HepG2 (cell line): ENCODE data around the gene C11orf54. TPM values are rescaled to one million over a fixed set of nuclear protein-coding genes. Genes with fewer than 3 reads are reported as not detected.

Experiments used
- ATAC-seq: fragments of 200-7000 bp; cut with Tn5 transposase; 3 replicates; pipeline ENCODE4 v1.9.1; 2020; ENCODE audit warnings: mild to moderate bottlenecking, moderate library complexity
- BruUV-seq: library from RNA; stranded (reverse); fragments of 400-500 nt; replicated peaks from 2 replicates; lab custom pipeline; 2021; lab: Mats Ljungman, UMichigan
- CTCF ChIA-PET: fragments of 300-600 bp; formaldehyde crosslinking; extraction: SDS; loops from one replicate; lab custom pipeline; 2021; ENCODE audit warnings: low total read pairs, inconsistent platforms, low intra/inter-chr PET ratio; lab: Yijun Ruan, JAX
- POLR2A ChIA-PET: fragments of 350-600 bp; sonication (Branson Sonifier 250); formaldehyde crosslinking; loops from one replicate; lab custom pipeline; 2020; ENCODE audit warnings: antibody characterized with exemption, inconsistent platforms; lab: Yijun Ruan, JAX
- DNase-seq: peaks from one replicate; pipeline ENCODE4 v3.0.0-alpha.2; 2015; ENCODE audit warnings: low spot score
- FAIRE-seq: peaks from 3 replicates; lab custom pipeline; 2011; peaks lifted over from hg19 to GRCh38; lab: Jason Lieb, UNC
- H2AFZ ChIP-seq: one replicate; pipeline ENCODE4 v1.6.1; 2011; ENCODE audit warnings: low read length, inconsistent platforms
- H3K27ac ChIP-seq: fragments of 300-600 bp; 3 replicates; pipeline ENCODE4 v1.8.0; 2011; ENCODE audit warnings: mixed run types, mild to moderate bottlenecking, mixed read lengths, low read length, inconsistent platforms; ENCODE audit not compliant: insufficient read depth; ENCODE audit errors: extremely low read length
- H3K27me3 ChIP-seq, 2 experiments: fragments of 200-600 bp in 1 of 2; 2 replicates in 1 of 2; 3 replicates in 1 of 2; pipeline versions ENCODE4 v1.6.0 to v1.8.0; 2011; ENCODE audit warnings: low read length in 2 of 2, mild to moderate bottlenecking in 2 of 2, moderate library complexity in 2 of 2, inconsistent platforms in 1 of 2; ENCODE audit not compliant: insufficient read depth in 2 of 2, control insufficient read depth in 1 of 2
- H3K36me3 ChIP-seq, 2 experiments: fragments of 200-600 bp in 1 of 2; replicated peaks in 1 of 2; 2 replicates in 1 of 2; 3 replicates in 1 of 2; pipeline versions ENCODE4 v1.5.1 to v1.8.0; 2011; ENCODE audit warnings: low read length in 2 of 2, inconsistent platforms in 1 of 2; ENCODE audit not compliant: insufficient read depth in 2 of 2, control insufficient read depth in 1 of 2
- H3K4me1 ChIP-seq: 2 replicates; pipeline ENCODE4 v1.5.1; 2012; ENCODE audit warnings: low read length, inconsistent platforms; ENCODE audit not compliant: insufficient read depth
- H3K4me2 ChIP-seq: 2 replicates; pipeline ENCODE4 v1.6.0; 2011; ENCODE audit warnings: low read depth, low read length, inconsistent platforms
- H3K4me3 ChIP-seq, 3 experiments: fragments of 200-600 bp in 1 of 3; sonication (generic), shearing (Covaris generic) in 1 of 3; replicated peaks in 1 of 3; 2 replicates each; pipeline ENCODE4 v1.5.1; 2011 to 2016; ENCODE audit warnings: low read length in 3 of 3, inconsistent platforms in 2 of 3, low read depth in 2 of 3, mild to moderate bottlenecking in 2 of 3, control low read depth in 1 of 3, mixed read lengths in 1 of 3; ENCODE audit not compliant: insufficient read depth in 1 of 3
- H3K79me2 ChIP-seq: one replicate; pipeline ENCODE4 v1.6.1; 2011; ENCODE audit warnings: low read length, inconsistent platforms; ENCODE audit not compliant: insufficient read depth
- H3K9ac ChIP-seq: 2 replicates; pipeline ENCODE4 v1.6.0; 2011; ENCODE audit warnings: mild to moderate bottlenecking, low read depth, low read length, inconsistent platforms; ENCODE audit not compliant: insufficient read depth
- H3K9me3 ChIP-seq: 2 replicates; pipeline ENCODE4 v1.5.1; 2012; ENCODE audit warnings: mild to moderate bottlenecking, low read length
- H4K20me1 ChIP-seq: 2 replicates; pipeline ENCODE4 v1.6.0; 2011; ENCODE audit warnings: inconsistent platforms, mild to moderate bottlenecking, low read length, moderate library complexity; ENCODE audit not compliant: insufficient read depth
- ATF1 ChIP-seq: IDR thresholded peaks from 2 replicates; pipeline ENCODE4 v1.6.1; 2016; ENCODE audit warnings: mild to moderate bottlenecking, control low read depth
- CSRNP1 ChIP-seq: sonication (generic); formaldehyde crosslinking; IDR thresholded peaks from 2 replicates; pipeline ENCODE4 v1.8.1; 2023; ENCODE audit warnings: mild to moderate bottlenecking, missing genetic modification reagents
- GMEB2 ChIP-seq: IDR thresholded peaks from 2 replicates; pipeline ENCODE4 v1.6.1; 2016; ENCODE audit warnings: missing biosample characterization, missing genetic modification reagents, low read depth
- HNRNPUL1 ChIP-seq: fragments of 200-400 bp; formaldehyde crosslinking; IDR thresholded peaks from 2 replicates; pipeline ENCODE4 v1.6.1; 2017; ENCODE audit warnings: low read depth, mild to moderate bottlenecking, low read length, moderate library complexity
- HOXA3 ChIP-seq: sonication (generic); formaldehyde crosslinking; IDR thresholded peaks from 2 replicates; pipeline ENCODE4 v1.5.0; 2020; ENCODE audit warnings: missing genetic modification reagents
- KDM5A ChIP-seq: fragments of 200-600 bp; sonication (generic); IDR thresholded peaks from 2 replicates; pipeline ENCODE4 v1.7.0; 2018; ENCODE audit warnings: antibody characterized with exemption, mild to moderate bottlenecking, low read length, borderline replicate concordance
- MTA3 ChIP-seq: sonication (generic); formaldehyde crosslinking; IDR thresholded peaks from 2 replicates; pipeline ENCODE4 v1.4.0; 2020; ENCODE audit warnings: missing genetic modification reagents
- MXD3 ChIP-seq: IDR thresholded peaks from 2 replicates; pipeline ENCODE4 v1.6.1; 2016; ENCODE audit warnings: mild to moderate bottlenecking, missing biosample characterization, missing genetic modification reagents
- MYPOP ChIP-seq: sonication (generic); formaldehyde crosslinking; IDR thresholded peaks from 2 replicates; pipeline ENCODE4 v1.8.1; 2023; ENCODE audit warnings: mild to moderate bottlenecking, moderate library complexity, missing genetic modification reagents
- ONECUT2 ChIP-seq: sonication (generic); formaldehyde crosslinking; IDR thresholded peaks from 2 replicates; pipeline ENCODE4 v1.4.0; 2020; ENCODE audit warnings: missing genetic modification reagents
- SMAD9 ChIP-seq: sonication (generic); formaldehyde crosslinking; IDR thresholded peaks from 2 replicates; pipeline ENCODE4 v1.5.1; 2020; ENCODE audit warnings: mild to moderate bottlenecking, missing genetic modification reagents
- SMC3 ChIP-seq: IDR thresholded peaks from 2 replicates; pipeline ENCODE4 v1.6.1; 2011; ENCODE audit warnings: low read length, improper control_type of control experiment
- SMYD3 ChIP-seq: sonication (generic); formaldehyde crosslinking; IDR thresholded peaks from 2 replicates; pipeline ENCODE4 v1.8.1; 2023; ENCODE audit warnings: mild to moderate bottlenecking, missing genetic modification reagents
- ZBTB2 ChIP-seq: sonication (generic); formaldehyde crosslinking; IDR thresholded peaks from 2 replicates; pipeline ENCODE4 v1.8.0; 2022; ENCODE audit warnings: low read depth, missing genetic modification reagents
- ZNF235 ChIP-seq: sonication (generic); formaldehyde crosslinking; IDR thresholded peaks from 2 replicates; pipeline ENCODE4 v1.8.1; 2023; ENCODE audit warnings: mild to moderate bottlenecking, missing genetic modification reagents, borderline replicate concordance
- ZNF3 ChIP-seq: IDR thresholded peaks from 2 replicates; pipeline ENCODE4 v1.7.0; 2017; ENCODE audit warnings: inconsistent platforms
- ZNF569 ChIP-seq: sonication (generic); formaldehyde crosslinking; IDR thresholded peaks from 2 replicates; pipeline ENCODE4 v1.5.0; 2020; ENCODE audit warnings: mild to moderate bottlenecking, missing genetic modification reagents, moderate library complexity, borderline replicate concordance
- ZNF629 ChIP-seq: sonication (generic); formaldehyde crosslinking; conservative IDR thresholded peaks from 2 replicates; pipeline ENCODE4 v1.5.0; 2020; ENCODE audit warnings: missing genetic modification reagents
- ZNF7 ChIP-seq: IDR thresholded peaks from 2 replicates; pipeline ENCODE4 v1.6.1; 2016; ENCODE audit warnings: missing biosample characterization, missing genetic modification reagents
- ZNF816 ChIP-seq: sonication (generic); formaldehyde crosslinking; IDR thresholded peaks from 2 replicates; pipeline ENCODE4 v1.8.0; 2022; ENCODE audit warnings: missing genetic modification reagents, mild to moderate bottlenecking, borderline replicate concordance
- WGBS: methylation state at CpG from one replicate; pipeline ENCODE4 v1.1.6; 2017; ENCODE audit warnings: low lambda C conversion rate; 5-methylcytosine and 5-hydroxymethylcytosine counted together
- in situ Hi-C: cut with HindIII; loops from 2 replicates; pipeline ENCODE4 v1.10.0; 2017; ENCODE audit warnings: low pct_unique_long_range_greater_than_20kb; ENCODE audit not compliant: extremely low pct_ligation_motif_present
- intact Hi-C: fragments of 100-400 bp; cut with micrococcal nuclease; formaldehyde crosslinking; loops from one replicate; pipeline ENCODE4 v1.10.0; 2022; ENCODE audit not compliant: unreplicated experiment
- polyA plus RNA-seq, 8 experiments: library from polyadenylated mRNA; depleted of rRNA in 3 of 8; stranded (reverse) in 7 of 8; unstranded in 1 of 8; fragments of >200 nt; fragmentation: Illumina TruSeq in 4 of 8; extraction: Trizol in 4 of 8; gene quantifications; 2 replicates each; pipeline versions ENCODE4 v1.2.1 to v1.2.3, GENCODE V29; 2011 to 2016; ENCODE audit warnings: low read depth in 4 of 8, missing spikeins in 1 of 8, mixed read lengths in 1 of 8; ENCODE audit not compliant: insufficient read depth in 1 of 8
- total RNA-seq, 5 experiments: library from RNA; depleted of rRNA; stranded (reverse); fragments of >200 nt; fragmentation: Illumina TruSeq; extraction: Trizol; gene quantifications; 2 replicates each; pipeline ENCODE4 v1.2.3, GENCODE V29; 2016; ENCODE audit warnings: low read depth in 1 of 5

Gene C11orf54
- total and polyA plus RNA-seq, 2 of the 13 experiments (the other 11 are each of a cell fraction or from before 2014, with no cell fraction given) = 42.7 to 50.1 TPM

GRCh38 chr11:93784935-93785360 lies 43.5 kb downstream of the C11orf54 start:
- Histone ChIP-seq H3K27ac (peak overlapping the region; percentile 90), H2AFZ (no peak overlapping the region), H3K4me3 (peak overlapping the region; percentile 85 to 93 (median 93)), H3K4me2 (peak overlapping the region; percentile 84), H3K9me3 (no peaks in the 10 kb centered on the region), H3K4me1 (peaks cover 32% of the 10 kb centered on the region), H3K36me3 (peaks cover 6 to 19% of the 10 kb centered on the region in 2 experiments), H3K9ac (peak overlapping the region; percentile 91), H3K27me3 (no peaks in the 10 kb centered on the region; a peak in 1 of 5 replicates), H3K79me2 (peaks cover 58% of the 10 kb centered on the region), H4K20me1 (peaks cover 35% of the 10 kb centered on the region)
- FAIRE-seq (no peak), DNase-seq (no peak), ATAC-seq (peak; percentile 15)
- ChIA-PET CTCF (no interaction called here), POLR2A (interaction anchor here (1.6 to 2.5 kb wide), 2 partner anchors 10 to 43 kb away, joined by 7 to 10 read pairs; partner anchors contain the start of genes C11orf54 and TAF1D)
- BruUV-seq = no TSS peak
- WGBS = under 1% methylated on average over 11 of the region's 13 CpGs
- intact Hi-C loops (loop anchor here (1.0 to 5.0 kb wide), 2 partner anchors 43 to 553 kb away; no protein-coding TSS in a partner anchor), in situ Hi-C loops (loop anchor here (5.0 kb wide), 1 partner anchor 43 kb away; the partner anchor contains the start of genes C11orf54 and TAF1D)
- TF ChIP-seq ATF1 = no peak
- no peak for TF ChIP-seq ONECUT2
- TF ChIP-seq ZNF3 (CRISPR knock-in tag) = no peak
- TF ChIP-seq ZNF235 (CRISPR knock-in tag) = 0 out of 2 replicates have a peak, but pooled peaks have one; percentile 5
- TF ChIP-seq GMEB2 (CRISPR knock-in tag) = no peak
- TF ChIP-seq HOXA3 (CRISPR knock-in tag) = no peak
- no peak for TF ChIP-seq SMAD9
- TF ChIP-seq ZNF629 (CRISPR knock-in tag) = no peak
- no peak for TF ChIP-seq MTA3
- TF ChIP-seq CSRNP1 (CRISPR knock-in tag) = no peak
- TF ChIP-seq KDM5A = peak; percentile 40; the same call in 1 of the 2 replicates
- no peak for TF ChIP-seq ZNF7
- TF ChIP-seq ZNF569 (CRISPR knock-in tag) = 0 out of 2 replicates have a peak, but pooled peaks have one; percentile 12
- no peak for TF ChIP-seq MYPOP (CRISPR knock-in tag)
- no peak for TF ChIP-seq HNRNPUL1
- no peak for TF ChIP-seq SMC3
- no peak for TF ChIP-seq ZNF816 (CRISPR knock-in tag)
- no peak for TF ChIP-seq MXD3 (CRISPR knock-in tag)
- peak; percentile 0; the same call in 1 of the 2 replicates for TF ChIP-seq SMYD3 (CRISPR knock-in tag)
- TF ChIP-seq ZBTB2 (CRISPR knock-in tag) = no peak
